HT1080 (cell line): Measurements from ENCODE around the gene ZNF646. TPM values are rescaled to one million over a fixed set of nuclear protein-coding genes. Genes with fewer than 3 reads are reported as not detected.

Experiments
- DNase-seq: peaks from one replicate; pipeline ENCODE4 v3.0.0-alpha.2; 2015; ENCODE audit warnings: low read depth
- total RNA-seq: library from RNA; depleted of rRNA; stranded (reverse); fragments of >200 nt; shearing (Covaris generic); gene quantifications from 2 replicates; pipeline ENCODE4 v1.2.3, GENCODE V29; 2014

ZNF646 gene
- total RNA-seq, 1 experiment from 2014 or later: 24.8 TPM

DNA sequence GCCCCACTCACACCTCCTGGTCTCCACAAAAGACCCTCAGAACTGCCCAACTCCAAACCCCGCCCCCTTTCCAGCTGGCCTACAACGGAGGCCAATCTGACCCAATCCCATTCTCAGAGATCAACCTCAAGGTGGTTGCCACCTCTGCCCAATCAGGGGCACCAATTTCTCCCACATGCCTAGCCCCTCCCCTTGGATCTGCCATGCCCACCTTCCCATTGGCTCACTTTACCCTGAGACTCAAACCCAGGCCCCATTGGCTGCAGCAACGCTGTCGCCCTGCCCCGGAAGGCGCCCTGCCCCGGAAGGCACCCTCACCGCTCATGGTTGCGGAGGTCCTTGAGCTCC is 10.8 kb upstream of the ZNF646 start:
- DNase-seq: no peak

- DNase-seq: no peak
These were observed 10.2 kb upstream of the ZNF646 start for GRCh38 chr16:31063843-31064611.

DNA sequence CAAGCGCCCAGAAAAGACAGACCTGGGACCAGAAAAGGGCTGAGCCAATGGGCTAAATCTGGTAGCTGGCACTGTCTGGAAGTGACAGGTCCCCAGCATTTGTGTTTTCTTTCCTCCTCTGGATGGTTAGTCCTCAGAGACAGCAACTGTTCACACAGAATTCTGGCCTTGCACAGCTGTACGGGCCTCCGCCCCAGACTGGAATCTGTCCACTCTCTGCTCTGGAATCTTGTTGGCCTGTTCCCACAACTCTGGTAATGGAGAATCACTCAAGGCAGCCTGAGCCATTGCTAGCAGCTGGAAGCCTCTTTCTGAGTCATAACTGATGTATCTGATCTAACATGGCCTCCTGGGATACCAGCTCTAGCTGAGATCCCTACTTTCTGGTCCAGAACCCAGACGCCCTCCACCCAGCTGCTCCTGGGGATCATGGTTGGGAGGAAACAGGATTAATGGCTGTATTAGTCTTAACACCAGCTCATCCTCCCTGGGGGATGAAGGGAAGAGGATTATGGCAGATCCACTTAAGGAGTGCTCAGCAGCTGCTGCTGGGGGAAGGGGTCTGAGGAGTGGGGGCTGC is 9.2 kb upstream of the ZNF646 start:
- peak; percentile 75 for DNase-seq

- no peak for DNase-seq
These were observed 6.9 kb upstream of the ZNF646 start for GRCh38 chr16:31067342-31067741.

GRCh38 chr16:31071861-31072260 is 2.4 kb upstream of the ZNF646 start:
- no peak for DNase-seq

- peak; percentile 38 for DNase-seq
These were observed 1.6 kb upstream of the ZNF646 start for GRCh38 chr16:31072540-31073141.

- peak; percentile 85 for DNase-seq
These were observed 866 bp upstream of the ZNF646 start for GRCh38 chr16:31073142-31073969.

DNA sequence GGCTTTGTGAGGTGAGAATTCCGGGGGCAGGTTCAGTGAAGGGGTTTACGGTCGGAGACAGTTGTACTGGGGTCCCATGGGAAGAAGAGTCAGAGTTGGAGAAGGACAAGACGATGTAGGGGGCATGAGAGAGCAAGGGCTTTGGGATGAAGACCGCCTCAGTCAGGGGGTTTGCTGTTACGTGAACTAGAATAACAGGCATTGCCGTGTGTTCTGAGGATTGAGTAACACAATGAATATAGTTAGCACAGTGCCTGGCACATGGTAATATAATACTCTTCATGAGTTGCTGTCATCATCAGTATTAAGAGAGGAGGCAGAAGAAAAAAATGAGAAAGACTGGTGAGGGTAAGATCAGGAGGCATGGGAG is 577 bp downstream of the ZNF646 start:
- no peak for DNase-seq

DNA sequence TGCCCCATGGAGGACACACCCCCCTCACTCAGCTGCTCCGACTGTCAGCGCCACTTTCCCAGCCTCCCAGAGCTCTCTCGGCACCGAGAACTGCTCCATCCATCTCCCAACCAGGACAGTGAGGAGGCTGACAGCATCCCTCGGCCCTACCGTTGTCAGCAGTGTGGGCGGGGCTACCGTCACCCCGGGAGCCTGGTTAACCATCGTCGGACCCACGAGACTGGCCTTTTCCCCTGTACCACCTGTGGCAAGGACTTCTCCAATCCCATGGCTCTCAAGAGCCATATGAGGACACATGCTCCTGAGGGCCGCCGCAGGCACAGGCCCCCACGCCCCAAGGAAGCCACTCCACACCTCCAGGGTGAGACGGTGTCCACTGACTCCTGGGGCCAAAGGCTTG is 2.1 kb downstream of the ZNF646 start:
- DNase-seq: no peak

GRCh38 chr16:31077024-31077423 is 2.8 kb downstream of the ZNF646 start:
- DNase-seq: no peak

- DNase-seq: no peak
These were observed 3.6 kb downstream of the ZNF646 start for GRCh38 chr16:31077592-31078396.

DNA sequence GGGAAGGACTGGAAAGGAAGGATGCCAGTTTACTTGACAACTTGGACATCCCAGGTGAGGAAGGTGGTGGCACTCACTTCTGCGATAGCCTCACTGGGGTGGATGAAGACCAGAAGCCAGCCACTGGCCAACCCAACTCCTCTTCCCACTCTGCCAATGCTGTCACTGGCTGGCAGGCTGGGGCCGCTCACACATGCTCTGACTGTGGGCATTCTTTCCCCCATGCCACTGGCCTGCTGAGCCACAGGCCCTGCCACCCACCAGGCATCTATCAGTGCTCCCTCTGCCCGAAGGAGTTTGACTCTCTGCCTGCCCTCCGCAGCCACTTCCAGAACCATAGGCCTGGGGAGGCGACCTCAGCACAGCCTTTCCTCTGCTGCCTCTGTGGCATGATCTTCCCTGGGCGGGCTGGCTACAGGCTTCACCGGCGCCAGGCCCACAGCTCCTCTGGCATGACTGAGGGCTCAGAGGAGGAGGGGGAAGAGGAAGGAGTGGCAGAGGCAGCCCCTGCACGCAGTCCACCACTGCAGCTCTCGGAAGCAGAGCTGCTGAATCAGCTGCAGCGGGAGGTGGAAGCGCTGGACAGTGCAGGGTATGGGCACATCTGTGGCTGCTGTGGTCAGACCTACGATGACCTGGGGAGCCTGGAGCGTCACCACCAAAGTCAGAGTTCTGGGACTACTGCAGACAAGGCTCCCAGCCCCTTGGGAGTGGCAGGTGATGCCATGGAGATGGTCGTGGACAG is 4.5 kb downstream of the ZNF646 start:
- no peak for DNase-seq

DNA sequence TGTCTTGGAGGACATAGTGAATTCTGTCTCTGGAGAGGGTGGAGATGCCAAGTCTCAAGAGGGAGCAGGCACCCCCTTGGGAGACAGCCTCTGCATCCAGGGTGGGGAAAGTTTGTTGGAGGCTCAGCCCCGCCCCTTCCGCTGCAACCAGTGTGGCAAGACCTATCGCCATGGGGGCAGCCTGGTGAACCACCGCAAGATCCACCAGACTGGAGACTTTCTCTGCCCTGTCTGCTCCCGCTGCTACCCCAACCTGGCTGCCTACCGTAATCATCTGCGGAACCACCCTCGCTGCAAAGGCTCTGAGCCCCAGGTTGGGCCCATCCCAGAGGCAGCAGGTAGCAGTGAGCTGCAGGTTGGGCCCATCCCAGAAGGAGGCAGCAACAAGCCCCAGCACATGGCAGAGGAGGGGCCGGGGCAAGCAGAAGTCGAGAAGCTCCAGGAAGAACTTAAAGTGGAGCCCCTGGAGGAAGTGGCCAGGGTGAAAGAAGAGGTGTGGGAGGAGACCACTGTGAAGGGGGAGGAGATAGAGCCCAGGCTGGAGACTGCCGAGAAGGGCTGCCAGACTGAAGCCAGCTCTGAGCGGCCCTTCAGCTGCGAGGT is 5.2 kb downstream of the ZNF646 start:
- no peak for DNase-seq

GRCh38 chr16:31080035-31080629 is 5.9 kb downstream of the ZNF646 start:
- DNase-seq: no peak

- DNase-seq: no peak
These were observed 6.7 kb downstream of the ZNF646 start for GRCh38 chr16:31080756-31081419.

DNA sequence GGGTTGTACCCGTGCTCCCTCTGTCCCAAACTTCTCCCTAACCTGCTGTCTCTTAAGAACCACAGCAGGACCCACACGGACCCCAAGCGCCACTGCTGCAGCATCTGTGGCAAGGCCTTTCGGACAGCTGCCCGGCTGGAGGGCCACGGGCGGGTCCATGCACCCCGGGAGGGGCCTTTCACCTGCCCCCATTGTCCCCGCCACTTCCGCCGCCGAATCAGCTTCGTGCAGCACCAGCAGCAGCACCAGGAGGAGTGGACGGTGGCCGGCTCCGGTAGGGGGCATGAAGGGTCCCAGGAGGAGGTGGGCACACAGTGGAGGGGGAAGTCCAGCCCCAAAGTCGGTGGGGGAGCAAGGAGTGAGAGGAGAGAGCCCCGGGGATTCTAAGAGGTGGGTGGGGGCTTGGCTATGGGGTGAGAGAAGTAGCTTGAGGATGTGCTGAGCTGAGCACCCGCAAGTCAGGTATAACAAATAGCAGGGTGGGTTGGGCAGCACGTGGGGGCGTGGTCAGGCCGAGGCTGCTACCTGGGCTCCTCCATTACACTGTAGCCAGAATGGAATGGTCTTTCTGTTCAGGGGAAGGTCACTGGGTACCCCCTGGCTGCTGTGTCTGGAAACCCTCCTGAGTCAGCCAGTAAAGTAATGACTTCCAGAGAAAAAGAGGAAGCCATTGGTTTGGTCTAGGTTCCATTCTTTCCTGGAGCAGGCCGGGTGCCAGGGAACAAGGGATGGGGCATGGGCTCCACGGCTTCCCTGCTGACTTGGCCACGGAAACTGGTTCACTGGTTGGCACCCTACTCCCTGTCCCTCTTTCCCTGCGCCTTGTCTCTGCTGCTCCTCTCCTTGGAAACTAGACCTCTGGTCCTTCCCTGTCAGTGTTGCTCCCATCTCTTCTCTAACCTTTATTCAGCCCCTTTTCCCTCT is 7.5 kb downstream of the ZNF646 start:
- no peak for DNase-seq

- no peak for DNase-seq
These were observed 8.3 kb downstream of the ZNF646 start for GRCh38 chr16:31082368-31083045.
